COLO829 (cell line): ENCODE data around the gene TARS3.
A peak's percentile ranks its signal among the peaks of the same experiment; 100 is the strongest.
"Not testable (repeated sequence)": the region's sequence is repeated elsewhere in the genome, so short reads cannot be mapped to it uniquely, and the experiment has no call there.

ENCODE experiments used
- DNase-seq: peaks from one replicate; pipeline ENCODE4 v3.0.0; 2012; ENCODE audit warnings: low spot score

The TARS3 gene

DNA sequence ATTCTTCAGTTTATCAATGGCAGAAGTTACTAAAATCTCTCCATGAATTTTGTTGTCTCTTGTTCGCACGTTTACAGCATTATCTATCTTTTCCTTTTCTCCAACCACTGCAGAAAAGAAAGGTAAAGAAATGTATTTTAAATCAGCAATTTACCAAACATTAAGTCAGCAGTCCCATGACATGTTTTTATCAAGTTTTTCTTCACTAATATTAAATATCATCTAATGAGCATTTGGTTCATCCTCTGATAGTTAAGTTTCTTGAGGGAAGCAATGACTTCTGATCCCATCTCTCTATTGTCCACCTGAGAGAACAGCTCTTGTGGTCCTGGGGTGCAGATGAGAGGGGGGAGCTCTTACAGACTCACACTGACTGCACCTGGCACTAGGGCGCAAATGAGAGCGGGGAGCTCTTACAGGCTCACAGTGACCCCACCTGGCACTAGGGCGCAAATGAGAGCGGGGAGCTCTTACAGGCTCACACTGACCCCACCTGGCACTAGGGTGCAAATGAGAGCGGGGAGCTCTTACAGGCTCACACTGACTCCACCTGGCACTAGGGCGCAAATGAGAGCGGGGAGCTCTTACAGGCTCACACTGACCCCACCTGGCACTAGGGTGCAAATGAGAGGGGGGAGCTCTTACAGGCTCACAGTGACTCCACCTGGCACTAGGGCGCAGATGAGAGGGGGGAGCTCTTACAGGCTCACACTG lies 69.5 kb downstream of the TARS3 start:
- not testable (repeated sequence) for DNase-seq

DNA sequence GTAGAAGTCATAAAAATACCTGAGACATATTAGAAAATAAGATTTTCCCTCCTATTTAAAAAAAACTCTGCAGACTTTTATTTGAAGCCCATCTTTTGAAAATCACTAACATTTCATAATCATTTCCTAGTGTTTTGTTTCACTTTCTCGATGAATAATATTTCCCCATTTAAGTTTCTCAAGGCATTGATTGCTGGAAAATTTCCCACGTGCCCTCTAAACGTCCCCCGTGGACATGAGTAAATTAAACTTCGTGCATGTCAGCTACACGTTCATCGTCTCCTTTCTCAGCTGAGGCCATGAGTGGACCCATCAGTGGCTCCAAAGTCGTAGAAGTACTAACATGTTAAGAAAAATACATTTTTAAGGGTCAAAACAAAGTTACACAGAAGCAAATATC lies 70.1 kb downstream of the TARS3 start:
- DNase-seq = no peak

GRCh38 chr15:101652786-101653430 lies 71.4 kb downstream of the TARS3 start:
- peak; percentile 35 for DNase-seq

- peak; percentile 98 for DNase-seq
Observed at GRCh38 chr15:101652098-101652785, 72.0 kb downstream of the TARS3 start, which contains the start of gene TM2D3. TSS of gene TM2D3 (minus strand) at chr15:101652381. CDS start at chr15:101652361, 20 bp downstream.

- peak; percentile 53 for DNase-seq
Observed at GRCh38 chr15:101651554-101652097, 72.6 kb downstream of the TARS3 start.

DNA sequence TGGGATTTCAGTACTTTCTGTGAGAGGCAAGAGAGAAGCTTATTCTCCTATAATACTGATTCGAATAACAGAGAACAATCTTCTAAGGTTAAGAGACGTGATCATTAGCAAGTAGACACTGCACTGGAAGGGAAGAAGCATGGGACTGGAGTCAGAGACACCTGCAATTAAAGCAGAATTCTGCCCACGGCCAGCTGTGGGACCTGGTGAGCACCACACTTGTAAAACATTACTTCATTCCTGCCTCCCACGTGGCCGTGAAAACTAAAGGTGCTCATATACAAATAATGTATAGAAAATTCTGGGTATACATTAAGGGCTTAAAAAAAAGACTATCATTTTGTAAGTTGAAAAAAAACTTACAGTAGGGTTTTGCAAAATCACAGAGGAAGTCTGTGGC lies 74.1 kb downstream of the TARS3 start:
- DNase-seq = no peak

- DNase-seq = no peak
Observed at GRCh38 chr15:101648356-101648755, 75.9 kb downstream of the TARS3 start.

GRCh38 chr15:101647251-101647650 lies 77.0 kb downstream of the TARS3 start:
- DNase-seq = no peak

DNA sequence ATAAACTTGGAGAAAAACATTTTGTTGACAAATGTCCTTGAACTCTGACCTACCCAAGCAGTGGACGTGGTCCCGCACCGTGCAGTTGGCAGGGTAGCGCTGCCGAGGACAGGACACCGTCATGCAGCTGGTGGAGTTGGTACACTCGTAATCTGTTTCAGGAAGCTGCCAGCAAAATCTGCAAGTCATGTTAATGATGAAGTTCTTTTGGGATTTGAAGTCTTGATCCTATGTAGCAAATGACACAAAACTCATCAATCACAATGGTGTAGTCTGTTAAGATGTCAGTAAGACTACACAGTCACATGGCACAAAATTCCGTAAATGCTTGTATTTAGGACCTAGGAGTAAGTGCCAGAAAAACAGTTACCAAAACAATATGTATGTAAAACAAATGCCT lies 77.6 kb downstream of the TARS3 start:
- no peak for DNase-seq

GRCh38 chr15:101642361-101642760 lies 81.9 kb downstream of the TARS3 start:
- DNase-seq = no peak

GRCh38 chr15:101641894-101642293 lies 82.4 kb downstream of the TARS3 start:
- peak; percentile 25 for DNase-seq

DNA sequence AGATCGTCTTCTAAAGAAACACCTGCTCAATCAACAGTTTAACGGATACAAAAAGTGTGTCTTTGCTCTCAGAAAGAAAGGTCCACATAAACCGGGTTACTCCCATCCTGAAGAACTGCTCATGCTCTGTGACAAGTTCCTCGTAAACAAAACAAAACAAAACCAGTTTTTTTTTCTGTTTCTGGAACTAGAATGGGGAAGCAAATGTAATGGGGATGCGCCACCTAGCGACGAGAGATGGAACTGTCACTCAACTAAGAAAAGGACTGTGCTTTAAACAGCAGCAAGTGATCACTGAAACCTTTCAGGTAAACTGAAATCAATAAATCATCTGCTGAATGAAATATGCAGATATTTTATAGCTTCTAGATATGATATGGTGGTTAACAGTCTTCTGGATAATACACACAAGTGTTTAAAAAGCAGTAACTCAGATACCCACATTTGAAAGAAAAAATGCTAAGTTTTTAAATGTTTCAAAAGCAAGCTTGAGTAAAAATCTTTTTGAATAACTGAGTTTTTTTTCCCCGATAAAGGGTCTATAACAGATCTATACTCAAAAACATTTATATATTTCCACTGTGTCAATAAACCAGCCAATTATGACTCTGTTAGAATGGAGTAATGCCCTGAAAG lies 83.0 kb downstream of the TARS3 start:
- peak; percentile 71 for DNase-seq

GRCh38 chr15:101639667-101640066 lies 84.6 kb downstream of the TARS3 start:
- no peak for DNase-seq

DNA sequence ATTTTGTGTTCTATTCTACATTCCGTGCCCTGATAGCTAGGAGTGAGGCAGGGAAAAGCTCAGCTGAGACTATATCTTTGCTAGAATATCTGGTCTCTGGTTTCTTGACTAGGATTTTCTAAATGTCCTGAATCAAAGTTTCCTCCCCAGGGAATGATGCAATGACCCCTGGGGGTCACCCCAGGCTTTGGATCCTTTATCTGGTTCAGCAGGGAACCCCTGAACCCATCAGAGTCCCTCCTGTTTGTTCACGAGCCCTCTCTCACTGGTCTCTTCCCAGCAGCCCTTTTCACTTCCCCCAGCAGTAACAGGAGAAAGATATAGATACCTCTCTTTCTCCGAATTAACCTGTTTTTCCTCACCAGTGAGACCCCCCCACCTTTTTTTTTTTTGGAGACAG lies 86.4 kb downstream of the TARS3 start:
- DNase-seq = no peak

DNA sequence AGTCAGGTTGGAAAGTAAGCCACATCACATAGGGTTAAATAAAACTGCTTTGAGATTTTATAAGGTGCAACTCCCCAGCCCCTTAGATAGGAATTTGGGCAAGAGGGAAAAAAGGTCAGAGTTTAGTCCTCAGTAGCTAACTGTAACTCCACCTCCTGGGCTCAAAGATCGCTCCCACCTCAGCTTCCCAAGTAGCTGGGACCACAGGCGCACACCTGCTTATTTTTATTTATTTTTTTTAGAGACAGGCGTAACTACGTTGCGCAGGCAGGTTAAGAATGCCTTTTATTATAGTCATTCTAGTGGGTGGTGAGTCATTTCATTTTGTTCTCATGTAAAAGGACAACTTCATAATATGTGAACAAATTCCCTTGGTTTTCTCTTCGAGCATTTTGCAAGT lies 86.8 kb downstream of the TARS3 start:
- no peak for DNase-seq

GRCh38 chr15:101637038-101637437 lies 87.2 kb downstream of the TARS3 start:
- DNase-seq = no peak

DNA sequence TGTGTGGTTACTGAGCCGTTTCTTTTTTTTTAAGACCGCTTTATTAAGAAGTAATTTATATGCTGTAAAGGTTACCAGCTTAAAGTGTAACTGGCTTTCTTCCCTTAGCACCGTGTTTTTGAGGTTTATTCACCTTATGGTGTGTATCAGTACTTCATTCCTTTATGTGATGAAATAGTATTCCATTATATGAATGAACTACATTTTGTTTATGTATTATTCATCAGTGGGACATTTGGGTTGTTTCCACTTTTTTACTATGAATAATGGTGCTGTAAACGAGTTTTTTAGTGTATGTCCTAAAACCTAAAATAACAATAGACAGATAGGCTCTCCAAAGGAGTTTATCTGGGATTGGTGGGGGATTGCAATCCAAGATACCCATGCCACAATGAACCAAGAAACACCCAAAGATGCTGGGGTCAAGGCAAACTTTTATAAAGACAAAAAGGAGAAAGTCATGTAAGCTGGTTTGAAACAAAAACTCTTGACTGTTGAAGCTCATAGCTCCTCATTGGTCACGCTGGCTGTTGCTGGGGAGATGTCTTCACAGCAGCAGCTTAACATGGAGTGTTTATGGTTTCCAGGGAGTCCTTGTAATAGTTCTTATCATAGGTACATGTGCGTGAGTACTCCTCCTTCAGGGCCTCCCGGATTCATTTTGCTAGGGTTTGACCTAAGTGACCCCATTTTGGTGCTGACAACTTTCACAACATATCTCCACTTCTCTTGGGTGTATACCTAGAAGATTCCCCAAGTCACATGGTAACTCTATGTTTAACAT lies 88.1 kb downstream of the TARS3 start:
- no peak for DNase-seq

GRCh38 chr15:101633356-101633755 lies 90.9 kb downstream of the TARS3 start:
- no peak for DNase-seq

- not testable (repeated sequence) for DNase-seq
Observed at GRCh38 chr15:101626729-101627128, 97.5 kb downstream of the TARS3 start.

DNA sequence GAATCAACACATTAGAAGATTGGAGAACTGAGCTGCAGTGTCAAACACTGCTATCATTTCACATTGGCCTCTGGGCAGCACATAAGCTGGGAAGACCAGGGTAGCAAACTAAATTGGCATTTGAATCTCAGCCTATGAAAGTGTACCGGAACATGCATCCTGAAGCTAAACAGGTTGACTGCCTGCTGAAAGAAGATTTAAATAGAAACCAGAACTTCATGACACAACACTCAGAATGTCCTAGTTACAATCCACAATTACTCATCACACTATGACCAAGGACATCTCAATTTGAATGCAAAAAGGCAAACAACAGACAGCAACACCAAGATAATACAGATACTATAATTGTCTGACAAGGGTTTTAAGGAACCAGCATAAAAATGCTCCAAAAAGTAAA lies 98.3 kb downstream of the TARS3 start:
- no peak for DNase-seq

GRCh38 chr15:101625184-101625583 lies 99.1 kb downstream of the TARS3 start:
- no peak for DNase-seq
